ENCODE results near the gene USH2A.

USH2A gene

GRCh38 chr1:216057947-216058346 lies 365.3 kb downstream of the USH2A start:
- Histone ChIP-seq H3K27ac (ENCODE audit: extremely low read depth, low read depth, low read length) (no peak overlapping the region), H3K36me3 (ENCODE audit: control insufficient read depth in 2 of 2, insufficient read depth in 1 of 2, low read length in 2 of 2) (no peaks in the 10 kb centered on the region), H3K4me3 (ENCODE audit: low read depth, low read length) (no peak overlapping the region), H3K9me3 (ENCODE audit: control insufficient read depth, insufficient read depth, low read depth, low read length) (no peaks in the 10 kb centered on the region), H3K4me1 (ENCODE audit: control insufficient read depth, insufficient read depth, low read length) (no peaks in the 10 kb centered on the region)
- no peak for TF ChIP-seq WT1 (tag by site-specific recombination; IDR thresholded peaks at IDR 0.05)
- no peak for TF ChIP-seq ZNF664 (tag by site-specific recombination; IDR thresholded peaks at IDR 0.05)
- no peak for TF ChIP-seq ZNF555 (tag by site-specific recombination; conservative IDR thresholded peaks at IDR 0.05)
- TF ChIP-seq ZNF837 (tag by site-specific recombination; IDR thresholded peaks at IDR 0.05), result no peak
- TF ChIP-seq ZBTB7A (tag by site-specific recombination; IDR thresholded peaks at IDR 0.05; ENCODE audit: low read depth), result no peak
- no peak for TF ChIP-seq SALL2 (tag by site-specific recombination; IDR thresholded peaks at IDR 0.05; ENCODE audit: borderline replicate concordance)
- TF ChIP-seq OVOL3 (tag by site-specific recombination; IDR thresholded peaks at IDR 0.05), result no peak
- TF ChIP-seq ZNF16 (tag by site-specific recombination; IDR thresholded peaks at IDR 0.05; ENCODE audit: low read depth), result no peak
- TF ChIP-seq RBAK (tag by site-specific recombination; IDR thresholded peaks at IDR 0.05), result no peak
- no peak for TF ChIP-seq MEIS1 (CRISPR knock-in tag; IDR thresholded peaks at IDR 0.05; ENCODE audit: borderline replicate concordance)
- TF ChIP-seq ZNF560 (tag by site-specific recombination; IDR thresholded peaks at IDR 0.05; ENCODE audit: borderline replicate concordance), result no peak
- no peak for TF ChIP-seq EGR2 (tag by site-specific recombination; IDR thresholded peaks at IDR 0.05; ENCODE audit: low read depth)
- TF ChIP-seq ZNF426 (tag by site-specific recombination; IDR thresholded peaks at IDR 0.05), result no peak
- TF ChIP-seq, protein P1, sequence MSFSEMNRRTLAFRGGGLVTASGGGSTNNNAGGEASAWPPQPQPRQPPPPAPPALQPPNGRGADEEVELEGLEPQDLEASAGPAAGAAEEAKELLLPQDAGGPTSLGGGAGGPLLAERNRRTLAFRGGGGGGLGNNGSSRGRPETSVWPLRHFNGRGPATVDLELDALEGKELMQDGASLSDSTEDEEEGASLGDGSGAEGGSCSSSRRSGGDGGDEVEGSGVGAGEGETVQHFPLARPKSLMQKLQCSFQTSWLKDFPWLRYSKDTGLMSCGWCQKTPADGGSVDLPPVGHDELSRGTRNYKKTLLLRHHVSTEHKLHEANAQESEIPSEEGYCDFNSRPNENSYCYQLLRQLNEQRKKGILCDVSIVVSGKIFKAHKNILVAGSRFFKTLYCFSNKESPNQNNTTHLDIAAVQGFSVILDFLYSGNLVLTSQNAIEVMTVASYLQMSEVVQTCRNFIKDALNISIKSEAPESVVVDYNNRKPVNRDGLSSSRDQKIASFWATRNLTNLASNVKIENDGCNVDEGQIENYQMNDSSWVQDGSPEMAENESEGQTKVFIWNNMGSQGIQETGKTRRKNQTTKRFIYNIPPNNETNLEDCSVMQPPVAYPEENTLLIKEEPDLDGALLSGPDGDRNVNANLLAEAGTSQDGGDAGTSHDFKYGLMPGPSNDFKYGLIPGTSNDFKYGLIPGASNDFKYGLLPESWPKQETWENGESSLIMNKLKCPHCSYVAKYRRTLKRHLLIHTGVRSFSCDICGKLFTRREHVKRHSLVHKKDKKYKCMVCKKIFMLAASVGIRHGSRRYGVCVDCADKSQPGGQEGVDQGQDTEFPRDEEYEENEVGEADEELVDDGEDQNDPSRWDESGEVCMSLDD (tag by site-specific recombination; IDR thresholded peaks at IDR 0.05), result no peak
- no peak for TF ChIP-seq ZNF24 (tag by site-specific recombination; IDR thresholded peaks at IDR 0.05)
- no peak for TF ChIP-seq KLF16 (tag by site-specific recombination; IDR thresholded peaks at IDR 0.05)
- TF ChIP-seq ZNF121 (tag by site-specific recombination; IDR thresholded peaks at IDR 0.05), result no peak
- TF ChIP-seq ZNF585B (tag by site-specific recombination; IDR thresholded peaks at IDR 0.05), result no peak
- TF ChIP-seq ZFP69B (tag by site-specific recombination; IDR thresholded peaks at IDR 0.05), result no peak
- ChIA-PET POLR2A (no interaction called here), CTCF (no interaction called here)

DNA sequence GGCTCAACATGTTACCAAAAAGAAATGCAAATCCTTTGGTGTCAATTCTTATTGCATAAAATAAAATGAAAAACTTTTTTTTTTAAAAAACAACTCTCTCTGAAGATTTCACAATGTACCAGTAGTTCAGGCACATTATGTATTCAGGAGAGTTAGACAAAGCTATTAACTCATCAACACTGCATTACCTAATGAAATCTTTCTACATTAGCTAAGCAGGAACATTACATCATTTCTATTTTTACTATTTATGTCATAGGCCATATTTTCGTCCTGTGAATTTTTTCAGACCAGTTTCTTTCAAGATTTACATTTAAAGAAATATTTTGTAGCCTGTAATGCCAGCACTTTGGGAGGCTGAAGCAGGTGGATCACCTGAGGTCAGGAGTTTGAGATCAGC lies 366.2 kb downstream of the USH2A start:
- Histone ChIP-seq H3K4me3 (ENCODE audit: low read depth, low read length) (no peak overlapping the region), H3K27ac (ENCODE audit: extremely low read depth, low read depth, low read length) (no peak overlapping the region), H3K4me1 (ENCODE audit: control insufficient read depth, insufficient read depth, low read length) (no peaks in the 10 kb centered on the region), H3K36me3 (ENCODE audit: control insufficient read depth in 2 of 2, insufficient read depth in 1 of 2, low read length in 2 of 2) (no peaks in the 10 kb centered on the region), H3K9me3 (ENCODE audit: control insufficient read depth, insufficient read depth, low read depth, low read length) (no peaks in the 10 kb centered on the region)
- CTCF ChIA-PET, result no interaction called here
- POLR2A ChIA-PET, result no interaction called here
- TF ChIP-seq ZNF239 (tag by site-specific recombination; IDR thresholded peaks at IDR 0.05) (no peak), ZNF654 (tag by site-specific recombination; IDR thresholded peaks at IDR 0.05; ENCODE audit: low read depth) (no peak), ZNF629 (tag by site-specific recombination; IDR thresholded peaks at IDR 0.05) (peak; percentile 55; the same call in 1 of the 2 replicates), SP3 (tag by site-specific recombination; IDR thresholded peaks at IDR 0.05) (no peak), ZNF366 (tag by site-specific recombination; conservative IDR thresholded peaks at IDR 0.05) (0 out of 2 replicates have a peak, but pooled peaks have one; percentile 35), ZNF341 (tag by site-specific recombination; IDR thresholded peaks at IDR 0.05; ENCODE audit: low read depth) (no peak), REST (tag by site-specific recombination; IDR thresholded peaks at IDR 0.05) (no peak)
- TF ChIP-seq, protein P2, sequence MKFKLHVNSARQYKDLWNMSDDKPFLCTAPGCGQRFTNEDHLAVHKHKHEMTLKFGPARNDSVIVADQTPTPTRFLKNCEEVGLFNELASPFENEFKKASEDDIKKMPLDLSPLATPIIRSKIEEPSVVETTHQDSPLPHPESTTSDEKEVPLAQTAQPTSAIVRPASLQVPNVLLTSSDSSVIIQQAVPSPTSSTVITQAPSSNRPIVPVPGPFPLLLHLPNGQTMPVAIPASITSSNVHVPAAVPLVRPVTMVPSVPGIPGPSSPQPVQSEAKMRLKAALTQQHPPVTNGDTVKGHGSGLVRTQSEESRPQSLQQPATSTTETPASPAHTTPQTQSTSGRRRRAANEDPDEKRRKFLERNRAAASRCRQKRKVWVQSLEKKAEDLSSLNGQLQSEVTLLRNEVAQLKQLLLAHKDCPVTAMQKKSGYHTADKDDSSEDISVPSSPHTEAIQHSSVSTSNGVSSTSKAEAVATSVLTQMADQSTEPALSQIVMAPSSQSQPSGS (tag by site-specific recombination; IDR thresholded peaks at IDR 0.05; ENCODE audit: low read depth), result peak; percentile 76

Data from HEK293 (cell line).